Mesodermal cell (in vitro differentiated cells): ENCODE measurements around the gene CDK11A. TPM values are rescaled to one million over a fixed set of nuclear protein-coding genes. Genes with fewer than 3 reads are reported as not detected.
"Not testable (repeated sequence)": the region's sequence is repeated elsewhere in the genome, so short reads cannot be mapped to it uniquely, and the experiment has no call there.

Experiments
- H3K27ac ChIP-seq: 2 replicates; pipeline ENCODE4 v1.7.0; 2013; ENCODE audit warnings: mild to moderate bottlenecking, low read depth, low read length, moderate library complexity; ENCODE audit not compliant: severe bottlenecking
- H3K36me3 ChIP-seq: 2 replicates; pipeline ENCODE4 v1.7.1; 2013; ENCODE audit warnings: mild to moderate bottlenecking, low read length, moderate library complexity; ENCODE audit not compliant: control insufficient read depth, insufficient read depth
- H3K4me1 ChIP-seq: one replicate; pipeline ENCODE4 v1.7.1; 2013; ENCODE audit warnings: mild to moderate bottlenecking, low read length; ENCODE audit not compliant: insufficient read depth, control insufficient read depth, poor library complexity, severe bottlenecking
- H3K4me3 ChIP-seq: 2 replicates; pipeline ENCODE4 v1.7.0; 2013; ENCODE audit warnings: low read length, control low read depth, mild to moderate bottlenecking; ENCODE audit not compliant: insufficient read depth, poor library complexity, severe bottlenecking; ENCODE audit errors: extremely low read depth
- H3K9me3 ChIP-seq: 2 replicates; pipeline ENCODE4 v1.7.1; 2013; ENCODE audit warnings: mild to moderate bottlenecking, low read length, moderate library complexity; ENCODE audit not compliant: control insufficient read depth
- WGBS, 2 experiments: methylation state at CpG; one replicate each; pipeline ENCODE4 v1.1.5; 2013; ENCODE audit warnings: missing lambda C conversion rate in 2 of 2; ENCODE audit not compliant: insufficient coverage in 2 of 2; 5-methylcytosine and 5-hydroxymethylcytosine counted together
- polyA plus RNA-seq, 2 experiments: library from polyadenylated mRNA; stranded (reverse); fragments of 50-300 nt; gene quantifications; one replicate each; pipeline ENCODE4 v1.2.3, GENCODE V29; 2013

The CDK11A gene
- 39.0 TPM for polyA plus RNA-seq (2013, experiment 1 of 2)
- 31.9 TPM for polyA plus RNA-seq (2013, experiment 2 of 2)

GRCh38 chr1:1724035-1724864, at the start of gene CDK11A:
Gene CDK11A, minus strand, starts transcription at chr1:1724357. Its CDS starts 1,539 bp downstream, at chr1:1722818.
- peaks cover 25% of the 10 kb centered on the region for H3K36me3 ChIP-seq
- 0% methylated on average over 24 of the region's 78 CpGs for WGBS, 2 experiments
- H3K4me1 ChIP-seq, H3K9me3 ChIP-seq: not testable (repeated sequence)
- H3K4me3 ChIP-seq: peak within 1 kb of the TSS; percentile 62
- H3K27ac ChIP-seq: peak within 1 kb of the TSS; percentile 93

GRCh38 chr1:1773874-1774273, 49.7 kb upstream of the CDK11A start:
- H3K4me1 ChIP-seq: no peaks in the 10 kb centered on the region
- H3K9me3 ChIP-seq: peaks cover 10% of the 10 kb centered on the region
- WGBS, 2 experiments: 94 to 100% methylated on average over 2 to 3 of the region's 4 CpGs
- H3K4me3 ChIP-seq: no peak overlapping the region
- H3K36me3 ChIP-seq: peaks cover 52% of the 10 kb centered on the region
- no peak overlapping the region for H3K27ac ChIP-seq

GRCh38 chr1:1771096-1771495, 46.9 kb upstream of the CDK11A start:
- Histone ChIP-seq H3K27ac (no peak overlapping the region), H3K9me3 (peaks cover 10% of the 10 kb centered on the region), H3K4me3 (no peak overlapping the region), H3K36me3 (peaks cover 79% of the 10 kb centered on the region), H3K4me1 (no peaks in the 10 kb centered on the region)
- WGBS, 2 experiments: 90 to 100% methylated on average over 3 of the region's 3 CpGs

- 88% methylated on average over 1 of the region's 3 CpGs; no CpG with 5 or more reads in 1 of the 2 experiments for WGBS, 2 experiments
- peaks cover 87% of the 10 kb centered on the region for H3K36me3 ChIP-seq
These were observed 45.9 kb upstream of the CDK11A start for GRCh38 chr1:1770102-1770501.

GRCh38 chr1:1768249-1768992, 44.3 kb upstream of the CDK11A start:
- 89 to 100% methylated on average over 3 to 5 of the region's 7 CpGs for WGBS, 2 experiments
- no peaks in the 10 kb centered on the region for H3K4me1 ChIP-seq
- peaks cover 10% of the 10 kb centered on the region for H3K9me3 ChIP-seq
- no peak overlapping the region for H3K27ac ChIP-seq
- H3K4me3 ChIP-seq: no peak overlapping the region
- H3K36me3 ChIP-seq: peaks cover 86% of the 10 kb centered on the region

More at GRCh38 chr1:1770102-1770501, 45.9 kb upstream of the CDK11A start:
- Histone ChIP-seq H3K4me1 (no peaks in the 10 kb centered on the region), H3K4me3 (no peak overlapping the region), H3K27ac (no peak overlapping the region), H3K9me3 (peaks cover 10% of the 10 kb centered on the region)

GRCh38 chr1:1764876-1765470, 40.8 kb upstream of the CDK11A start:
- Histone ChIP-seq H3K27ac (no peak overlapping the region), H3K36me3 (peaks cover 86% of the 10 kb centered on the region), H3K9me3 (no peaks in the 10 kb centered on the region), H3K4me3 (no peak overlapping the region), H3K4me1 (peaks cover 6% of the 10 kb centered on the region)
- WGBS, 2 experiments: 94 to 97% methylated on average over 16 to 22 of the region's 23 CpGs

GRCh38 chr1:1763657-1764621, 39.8 kb upstream of the CDK11A start:
- WGBS, 2 experiments: 93 to 97% methylated on average over 25 to 29 of the region's 32 CpGs
- Histone ChIP-seq H3K9me3 (no peaks in the 10 kb centered on the region), H3K36me3 (peaks cover 88% of the 10 kb centered on the region), H3K27ac (no peak overlapping the region), H3K4me1 (peaks cover 6% of the 10 kb centered on the region), H3K4me3 (no peak overlapping the region)

- WGBS, 2 experiments: 95 to 100% methylated on average over 15 to 19 of the region's 23 CpGs
- no peak overlapping the region for H3K4me3 ChIP-seq
- no peak overlapping the region for H3K27ac ChIP-seq
- H3K9me3 ChIP-seq: no peaks in the 10 kb centered on the region
- H3K36me3 ChIP-seq: peaks cover 87% of the 10 kb centered on the region
- H3K4me1 ChIP-seq: peaks cover 6% of the 10 kb centered on the region
These were observed 37.6 kb upstream of the CDK11A start for GRCh38 chr1:1761504-1762376.

GRCh38 chr1:1760715-1761114, 36.6 kb upstream of the CDK11A start:
- Histone ChIP-seq H3K4me1 (peaks cover 6% of the 10 kb centered on the region), H3K4me3 (no peak overlapping the region), H3K9me3 (no peaks in the 10 kb centered on the region), H3K36me3 (peaks cover 87% of the 10 kb centered on the region), H3K27ac (no peak overlapping the region)
- 98% methylated on average over 10 of the region's 10 CpGs for whole genome bisulfite sequencing, 2 experiments
